ENCODE measurements around the gene MZT2A.
"Not testable (repeated sequence)": the region's sequence is repeated elsewhere in the genome, so short reads cannot be mapped to it uniquely, and the experiment has no call there.

DNA sequence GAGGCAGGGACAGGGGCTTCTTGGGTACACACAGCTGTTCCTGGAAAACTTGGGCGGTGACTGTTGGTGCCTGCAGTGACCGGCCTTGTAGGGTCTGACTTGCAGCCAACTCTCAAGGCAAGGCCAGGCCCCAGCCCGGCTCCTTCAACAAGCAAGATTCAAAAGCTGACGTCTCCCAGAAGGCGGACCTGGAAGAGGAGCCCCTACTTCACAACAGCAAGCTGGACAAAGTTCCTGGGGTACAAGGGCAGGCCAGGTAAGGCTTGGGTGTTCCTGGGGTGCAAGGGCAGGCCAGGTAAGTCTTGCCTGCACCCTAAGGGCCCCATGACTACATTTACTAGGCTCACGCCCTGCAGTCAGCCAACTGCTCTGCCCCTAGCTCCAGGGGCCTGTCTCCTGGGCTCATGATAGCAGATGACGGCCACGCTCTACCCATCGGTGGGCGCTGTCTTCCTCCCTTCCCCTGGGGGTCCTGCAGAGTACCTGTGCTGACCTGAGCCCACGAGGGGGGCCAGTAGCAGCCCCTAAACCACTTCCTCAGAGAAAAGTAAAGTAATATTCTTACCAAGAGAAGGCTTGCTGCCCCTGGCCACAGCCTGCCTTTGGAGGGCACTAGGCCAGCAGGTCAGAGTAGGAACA, 39.5 kb upstream of the MZT2A start:
- not testable (repeated sequence) for TF ChIP-seq POLR2A (IDR thresholded peaks at IDR 0.05)
- TF ChIP-seq, protein P1, sequence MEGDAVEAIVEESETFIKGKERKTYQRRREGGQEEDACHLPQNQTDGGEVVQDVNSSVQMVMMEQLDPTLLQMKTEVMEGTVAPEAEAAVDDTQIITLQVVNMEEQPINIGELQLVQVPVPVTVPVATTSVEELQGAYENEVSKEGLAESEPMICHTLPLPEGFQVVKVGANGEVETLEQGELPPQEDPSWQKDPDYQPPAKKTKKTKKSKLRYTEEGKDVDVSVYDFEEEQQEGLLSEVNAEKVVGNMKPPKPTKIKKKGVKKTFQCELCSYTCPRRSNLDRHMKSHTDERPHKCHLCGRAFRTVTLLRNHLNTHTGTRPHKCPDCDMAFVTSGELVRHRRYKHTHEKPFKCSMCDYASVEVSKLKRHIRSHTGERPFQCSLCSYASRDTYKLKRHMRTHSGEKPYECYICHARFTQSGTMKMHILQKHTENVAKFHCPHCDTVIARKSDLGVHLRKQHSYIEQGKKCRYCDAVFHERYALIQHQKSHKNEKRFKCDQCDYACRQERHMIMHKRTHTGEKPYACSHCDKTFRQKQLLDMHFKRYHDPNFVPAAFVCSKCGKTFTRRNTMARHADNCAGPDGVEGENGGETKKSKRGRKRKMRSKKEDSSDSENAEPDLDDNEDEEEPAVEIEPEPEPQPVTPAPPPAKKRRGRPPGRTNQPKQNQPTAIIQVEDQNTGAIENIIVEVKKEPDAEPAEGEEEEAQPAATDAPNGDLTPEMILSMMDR (IDR thresholded peaks at IDR 0.05): not testable (repeated sequence)

Measured in uterus (tissue), 2 donors.